GM18511 (cell line): ENCODE data around the gene MEIG1.
"Not testable (repeated sequence)": the region's sequence is repeated elsewhere in the genome, so short reads cannot be mapped to it uniquely, and the experiment has no call there.

Experiments used
- ATAC-seq: cut with Tn5 transposase; IDR thresholded peaks from one replicate; pipeline ENCODE4 v1.9.1; 2021; ENCODE audit warnings: mild to moderate bottlenecking, moderate library complexity; ENCODE audit not compliant: unreplicated experiment

MEIG1 gene, protein sequence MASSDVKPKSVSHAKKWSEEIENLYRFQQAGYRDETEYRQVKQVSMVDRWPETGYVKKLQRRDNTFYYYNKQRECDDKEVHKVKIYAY

GRCh38 chr10:14959221-14960057, at the start of gene MEIG1:
Gene MEIG1, plus strand, starts transcription at chr10:14959388. Its CDS starts 7,081 bp downstream, at chr10:14966469.
- peak; percentile 86 for ATAC-seq

DNA sequence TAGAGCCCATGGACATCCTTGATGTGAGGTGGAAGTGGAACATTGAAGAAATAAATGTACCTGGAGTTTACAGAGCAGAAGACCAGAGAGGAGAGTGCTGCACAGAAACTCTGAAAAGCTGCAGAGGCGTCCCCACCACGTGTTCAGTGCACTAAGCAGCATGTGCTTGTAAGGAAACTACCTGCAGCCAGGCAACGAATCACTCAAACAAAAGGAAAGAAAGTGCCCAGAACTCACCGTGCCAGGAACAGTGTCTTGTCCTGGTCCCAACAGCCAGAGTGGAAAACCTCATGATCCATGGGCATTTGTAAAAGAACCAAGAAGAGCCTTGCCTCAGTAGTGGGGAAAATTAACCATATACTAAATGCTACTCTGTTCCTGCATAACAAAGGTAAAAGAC, 48.2 kb upstream of the MEIG1 start:
- no peak for ATAC-seq

DNA sequence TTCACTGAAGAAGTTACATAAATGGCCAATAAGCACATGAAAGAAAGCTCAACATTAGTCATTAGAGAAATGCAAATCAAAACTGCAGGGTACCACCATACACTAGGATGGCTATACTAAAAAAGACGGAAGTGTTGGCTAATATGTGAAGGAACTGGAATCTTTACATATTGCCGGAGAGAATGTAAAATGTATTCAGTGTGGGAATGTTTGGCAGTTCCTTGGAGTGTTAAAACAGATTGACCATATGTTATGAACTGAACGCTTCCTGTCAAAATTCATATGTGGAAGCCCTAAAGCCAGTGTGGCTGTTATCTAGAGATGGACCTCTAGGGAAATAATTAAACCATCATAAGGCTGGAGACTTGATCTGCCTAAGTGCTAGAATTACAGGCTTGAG, 47.4 kb upstream of the MEIG1 start:
- no peak for ATAC-seq

DNA sequence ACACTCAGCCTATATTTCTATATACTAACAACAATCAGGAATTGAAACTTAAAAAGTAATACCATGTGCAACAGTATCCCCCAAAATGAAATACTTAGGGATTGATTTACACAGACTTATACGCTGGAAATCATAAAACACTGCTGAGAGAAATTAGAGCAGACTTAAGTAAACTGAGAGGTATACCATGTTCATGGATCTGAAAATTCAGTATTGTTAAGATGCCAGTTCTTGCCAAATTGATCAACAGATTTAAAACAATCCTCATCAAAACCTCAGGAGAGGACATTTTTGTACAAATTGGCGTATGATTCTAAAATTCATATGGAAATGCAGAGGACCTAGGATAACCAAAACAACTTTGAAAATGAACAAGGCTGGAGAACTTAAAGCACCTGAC, 42.6 kb upstream of the MEIG1 start:
- no peak for ATAC-seq

DNA sequence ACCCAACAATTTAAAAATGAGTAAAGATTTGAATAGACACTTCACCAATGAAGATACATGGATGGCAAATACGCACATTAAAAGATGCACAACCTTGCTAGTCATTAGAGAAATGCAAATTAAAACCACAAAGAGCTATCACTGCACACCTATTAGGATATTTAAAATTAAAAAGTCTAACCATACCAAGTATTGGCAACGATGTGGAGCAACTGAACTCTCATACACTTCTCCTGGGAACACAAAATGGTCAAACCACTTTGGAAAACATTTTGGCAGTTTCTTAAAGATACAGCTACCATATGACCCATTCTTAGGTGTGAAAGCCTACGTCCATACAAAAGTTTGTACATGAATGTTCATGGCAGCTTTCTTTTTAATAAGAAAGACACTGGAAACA, 41.4 kb upstream of the MEIG1 start:
- no peak for ATAC-seq

GRCh38 chr10:14918964-14919363, 40.2 kb upstream of the MEIG1 start:
- ATAC-seq, result no peak

GRCh38 chr10:14924013-14924412, 35.2 kb upstream of the MEIG1 start:
- ATAC-seq, result no peak

- no peak for ATAC-seq
Measured at GRCh38 chr10:14925268-14925667, 33.9 kb upstream of the MEIG1 start.

- ATAC-seq, result peak; percentile 20
Measured at GRCh38 chr10:14926061-14926470, 33.1 kb upstream of the MEIG1 start.

DNA sequence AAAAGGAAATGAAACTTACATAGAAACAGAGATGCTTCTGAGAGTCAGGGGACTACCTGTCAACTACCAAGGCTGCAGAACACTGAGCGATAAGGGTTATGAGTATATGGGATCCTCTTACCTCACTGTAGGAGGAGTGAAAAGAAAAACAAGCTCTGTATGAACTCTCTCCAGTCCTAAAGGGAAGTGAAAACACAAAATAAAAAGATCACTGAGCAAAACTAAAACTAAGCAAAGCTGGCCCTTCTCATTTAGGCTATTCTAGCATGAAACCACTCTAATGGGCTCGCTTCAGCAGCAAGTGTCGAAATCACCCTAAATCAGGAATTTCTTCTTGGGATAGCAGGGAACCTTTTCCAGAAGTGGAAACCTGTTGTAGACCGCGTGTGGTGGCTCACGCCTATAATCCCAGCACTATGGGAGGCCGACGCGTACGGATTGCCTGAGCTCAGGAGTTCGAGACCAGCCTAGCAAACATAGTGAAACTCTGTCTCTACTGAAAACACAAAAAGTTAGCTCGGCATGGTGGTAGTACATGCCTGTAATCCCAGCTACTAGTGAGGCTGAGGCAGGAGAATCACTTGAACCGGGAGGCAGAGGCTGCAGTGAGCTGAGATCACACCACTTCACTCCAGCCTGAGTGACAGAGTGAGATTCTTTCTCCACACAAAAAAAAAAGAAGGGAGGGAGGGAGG, 32.3 kb upstream of the MEIG1 start:
- ATAC-seq, result peak; percentile 98

DNA sequence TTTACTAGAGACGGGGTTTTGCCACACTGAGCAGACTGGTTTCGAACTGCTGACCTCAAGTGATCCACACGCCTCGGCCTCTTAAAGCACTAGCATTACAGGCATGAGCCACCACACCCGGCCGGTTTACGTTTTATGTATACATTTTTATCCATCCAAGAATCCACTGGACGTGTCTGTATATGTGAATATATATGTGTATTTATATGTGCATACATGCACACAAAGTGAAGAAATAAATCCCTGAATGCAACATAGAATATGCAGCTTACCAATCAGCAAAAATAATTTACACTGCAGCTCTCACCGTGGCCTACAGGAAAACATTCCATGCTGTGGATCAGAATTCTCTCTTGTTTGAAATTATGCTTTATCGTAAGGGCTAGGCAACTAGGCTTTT, 28.6 kb upstream of the MEIG1 start:
- ATAC-seq, result no peak

DNA sequence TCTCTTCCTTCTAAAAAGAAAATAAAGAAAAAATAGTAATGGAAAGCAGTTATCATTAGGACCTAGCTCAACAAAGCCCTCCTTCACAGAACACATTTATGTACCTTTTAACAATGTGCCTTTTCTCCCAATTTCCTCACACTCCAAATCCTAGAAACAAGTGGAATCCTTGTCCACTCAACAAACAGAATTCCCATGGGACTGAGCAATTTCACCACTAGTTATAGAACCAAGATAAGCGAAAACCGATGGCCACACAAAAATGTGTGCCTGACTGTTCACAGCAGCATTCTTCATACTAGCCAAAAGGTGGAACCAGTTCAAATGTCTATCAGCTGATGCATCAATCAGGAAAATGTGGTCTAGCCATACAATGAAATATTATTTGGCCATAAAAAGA, 22.6 kb upstream of the MEIG1 start:
- no peak for ATAC-seq

GRCh38 chr10:14938971-14939370, 20.2 kb upstream of the MEIG1 start:
- peak; percentile 55 for ATAC-seq

DNA sequence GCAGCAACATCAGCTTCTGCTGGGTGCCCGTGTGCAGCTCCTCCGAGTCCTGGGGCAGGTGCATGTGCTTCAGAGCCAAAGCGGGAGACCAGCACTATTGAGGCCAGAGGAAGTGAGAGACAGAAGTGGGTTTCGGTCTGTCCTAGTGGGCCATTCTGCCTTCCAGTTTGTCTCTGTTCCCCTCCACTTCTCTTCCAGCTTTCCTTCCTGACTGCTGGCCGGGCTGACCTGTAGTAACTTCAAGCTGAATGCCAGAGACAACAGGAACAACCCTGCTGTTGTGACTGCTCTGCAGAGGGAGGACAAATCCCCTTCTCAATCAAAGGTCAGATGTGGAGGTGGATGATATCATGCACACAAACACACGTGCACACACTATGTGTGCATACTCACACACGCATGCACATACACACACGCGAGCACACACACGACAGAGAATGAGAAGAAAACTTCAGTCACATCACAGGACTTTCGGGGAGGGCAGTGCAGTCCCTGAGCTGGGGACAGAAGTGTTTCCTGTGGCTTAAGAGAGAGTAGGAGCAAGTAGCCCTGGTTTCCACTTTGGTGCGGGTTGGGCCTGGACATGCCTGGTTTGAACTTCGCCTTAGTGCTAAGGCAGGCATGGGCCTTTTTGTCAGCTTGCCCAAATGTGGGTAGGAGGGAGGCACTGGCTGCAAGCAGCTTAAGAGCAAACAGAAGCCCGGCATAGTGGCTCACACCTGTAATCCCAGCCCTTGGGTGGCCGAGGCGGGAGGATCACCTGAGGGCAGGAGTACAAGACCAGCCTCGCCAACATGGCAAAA, 16.8 kb upstream of the MEIG1 start:
- ATAC-seq, result peak; percentile 93

DNA sequence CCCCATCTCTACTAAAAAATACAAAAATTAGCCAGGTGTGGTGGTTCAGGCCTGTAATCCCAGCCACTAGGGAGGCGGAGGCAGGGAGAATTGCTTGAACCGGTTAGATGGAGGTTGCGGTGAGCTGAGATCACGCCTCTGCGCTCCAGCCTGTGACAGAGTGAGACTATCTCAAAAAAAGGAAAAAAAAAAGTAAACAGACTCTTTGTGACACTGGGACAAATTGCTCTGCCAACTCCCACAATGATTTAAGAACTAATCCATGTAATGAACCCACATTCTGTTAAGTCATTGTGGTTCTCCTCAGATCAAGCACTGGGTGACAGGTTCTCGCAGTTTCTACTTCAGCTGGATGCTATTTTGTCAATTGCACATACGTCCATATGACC, 16.2 kb upstream of the MEIG1 start:
- ATAC-seq, result not testable (repeated sequence)

- ATAC-seq, result no peak
Measured at GRCh38 chr10:14945108-14945507, 14.1 kb upstream of the MEIG1 start.

DNA sequence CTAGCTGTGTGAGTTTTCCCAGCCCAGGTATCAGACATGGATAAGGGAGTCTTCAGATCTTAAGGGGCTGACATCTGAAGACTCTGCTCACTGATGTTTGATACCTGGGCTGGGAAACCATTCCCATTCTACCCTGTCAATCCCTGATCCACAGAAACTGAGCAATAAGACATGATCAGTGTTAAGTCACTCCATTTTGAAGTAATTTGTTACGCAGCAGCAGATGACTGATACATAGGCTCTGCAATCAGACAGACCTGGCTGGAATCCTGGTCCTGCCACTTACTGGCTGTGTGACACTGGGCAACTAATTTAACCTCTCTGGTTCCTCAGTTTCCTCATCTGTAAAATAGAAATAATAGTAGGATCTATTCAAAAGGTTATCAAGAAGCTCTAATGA, 11.9 kb upstream of the MEIG1 start:
- ATAC-seq, result no peak

GRCh38 chr10:14949291-14949690, 9.9 kb upstream of the MEIG1 start:
- no peak for ATAC-seq

GRCh38 chr10:14952851-14953423, 6.3 kb upstream of the MEIG1 start:
- no peak for ATAC-seq

DNA sequence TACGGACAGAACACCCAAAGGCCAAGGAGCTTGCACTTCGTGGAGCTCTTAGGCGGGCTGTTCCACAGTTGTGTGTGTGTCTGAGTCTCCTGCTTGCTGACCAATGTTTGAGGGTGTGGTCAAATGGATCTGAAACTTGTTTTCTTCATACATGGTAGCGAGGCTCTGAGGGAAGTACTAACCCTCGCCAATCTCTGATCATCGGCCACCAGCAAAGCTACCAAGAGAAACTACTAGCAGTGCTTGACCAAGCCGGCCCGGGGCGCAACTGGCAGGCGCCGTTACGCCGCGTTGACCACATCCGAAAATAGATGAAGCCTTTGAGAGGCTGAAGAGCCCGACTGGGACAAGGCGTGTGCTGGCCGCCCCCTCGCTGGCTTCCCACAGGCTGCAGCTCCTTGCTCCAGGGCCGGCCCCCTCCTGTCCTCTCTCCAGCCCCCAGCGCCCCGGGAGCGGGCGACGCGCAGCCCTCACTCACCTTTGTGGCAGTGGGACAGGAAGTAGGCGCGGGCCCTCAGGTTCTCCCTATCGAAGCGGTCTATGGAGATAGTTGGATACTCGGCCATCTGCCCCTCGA, 5.7 kb upstream of the MEIG1 start:
- ATAC-seq, result peak; percentile 41
